ENCODE results near the gene PRRT3.
A peak's percentile ranks its signal among the peaks of the same experiment; 100 is the strongest.

The PRRT3 gene

GRCh38 chr3:9948586-9948985, 3.6 kb downstream of the PRRT3 start:
- H3K9me3 ChIP-seq (ENCODE audit: control extremely low read depth in 1 of 5, control insufficient read depth in 4 of 5, insufficient read depth in 2 of 5, low read depth in 1 of 5, low read length in 4 of 5): no peaks in the 10 kb centered on the region
- DNase-seq: no peak
- H3K36me3 ChIP-seq (ENCODE audit: control insufficient read depth in 4 of 4, insufficient read depth in 4 of 4, low read length in 3 of 4): peaks cover 0 to 41% (median 16%) of the 10 kb centered on the region in 4 experiments
- H3K27ac ChIP-seq (ENCODE audit: insufficient read depth in 1 of 2, low read depth in 1 of 2, low read length in 2 of 2, poor library complexity in 1 of 2, severe bottlenecking in 2 of 2): no peak overlapping the region
- POLR2A ChIA-PET: no interaction called here
- WGBS (ENCODE audit: insufficient coverage): 100% methylated on average over 1 of the region's 3 CpGs
- CTCF ChIA-PET: interaction anchor here (3.0 kb wide), 1 partner anchor 15 kb away, joined by 15 read pairs; the partner anchor contains the start of gene CRELD1
- peaks cover 9 to 39% (median 20%) of the 10 kb centered on the region in 4 experiments for H3K4me1 ChIP-seq (ENCODE audit: control extremely low read depth in 1 of 4, control insufficient read depth in 4 of 4, insufficient read depth in 4 of 4, low read length in 3 of 4)
- no peak overlapping the region for H3K4me3 ChIP-seq (ENCODE audit: control insufficient read depth in 1 of 7, extremely low read depth in 1 of 7, insufficient read depth in 4 of 7, low read depth in 2 of 7, low read length in 6 of 7)
- no peaks in the 10 kb centered on the region for H3K27me3 ChIP-seq (replicated peaks in 2 of 5; ENCODE audit: control insufficient read depth in 4 of 5, insufficient read depth in 5 of 5, low read length in 4 of 5)

GRCh38 chr3:9947025-9947995, 4.9 kb downstream of the PRRT3 start:
- POLR2A ChIA-PET: interaction anchor here (0.6 to 3.3 kb wide), 2 partner anchors 14 to 79 kb away, joined by 4 to 21 read pairs; partner anchors contain the start of gene CRELD1
- Histone ChIP-seq H3K4me1 (ENCODE audit: control extremely low read depth in 1 of 4, control insufficient read depth in 4 of 4, insufficient read depth in 4 of 4, low read length in 3 of 4) (peaks cover 9 to 39% (median 19%) of the 10 kb centered on the region in 4 experiments), H3K4me3 (ENCODE audit: control insufficient read depth in 1 of 7, extremely low read depth in 1 of 7, insufficient read depth in 4 of 7, low read depth in 2 of 7, low read length in 6 of 7) (peak overlapping the region in 1 of 7 experiments; percentile 71), H3K27ac (ENCODE audit: insufficient read depth in 1 of 2, low read depth in 1 of 2, low read length in 2 of 2, poor library complexity in 1 of 2, severe bottlenecking in 2 of 2) (no peak overlapping the region), H3K9me3 (ENCODE audit: control extremely low read depth in 1 of 5, control insufficient read depth in 4 of 5, insufficient read depth in 2 of 5, low read depth in 1 of 5, low read length in 4 of 5) (no peaks in the 10 kb centered on the region), H3K36me3 (ENCODE audit: control insufficient read depth in 4 of 4, insufficient read depth in 4 of 4, low read length in 3 of 4) (peaks cover 0 to 45% (median 21%) of the 10 kb centered on the region in 4 experiments), H3K27me3 (replicated peaks in 2 of 5; ENCODE audit: control insufficient read depth in 4 of 5, insufficient read depth in 5 of 5, low read length in 4 of 5) (no peaks in the 10 kb centered on the region)
- DNase-seq: peak in 2 of 3 donors; percentile 7 to 17
- WGBS (ENCODE audit: insufficient coverage): 95% methylated on average over 64 of the region's 86 CpGs
- CTCF ChIA-PET: interaction anchor here (0.8 to 3.0 kb wide), 9 partner anchors 8 to 220 kb away, joined by 3 to 19 read pairs (median 4); partner anchors contain the start of gene CRELD1

GRCh38 chr3:9946112-9947024, 5.8 kb downstream of the PRRT3 start:
- Histone ChIP-seq H3K27ac (ENCODE audit: insufficient read depth in 1 of 2, low read depth in 1 of 2, low read length in 2 of 2, poor library complexity in 1 of 2, severe bottlenecking in 2 of 2) (peak overlapping the region in 1 of 2 experiments; percentile 34), H3K36me3 (ENCODE audit: control insufficient read depth in 4 of 4, insufficient read depth in 4 of 4, low read length in 3 of 4) (peaks cover 0 to 47% (median 21%) of the 10 kb centered on the region in 4 experiments), H3K4me1 (ENCODE audit: control extremely low read depth in 1 of 4, control insufficient read depth in 4 of 4, insufficient read depth in 4 of 4, low read length in 3 of 4) (peaks cover 8 to 31% (median 13%) of the 10 kb centered on the region in 4 experiments), H3K9me3 (ENCODE audit: control extremely low read depth in 1 of 5, control insufficient read depth in 4 of 5, insufficient read depth in 2 of 5, low read depth in 1 of 5, low read length in 4 of 5) (no peaks in the 10 kb centered on the region), H3K27me3 (replicated peaks in 2 of 5; ENCODE audit: control insufficient read depth in 4 of 5, insufficient read depth in 5 of 5, low read length in 4 of 5) (no peaks in the 10 kb centered on the region), H3K4me3 (ENCODE audit: control insufficient read depth in 1 of 7, extremely low read depth in 1 of 7, insufficient read depth in 4 of 7, low read depth in 2 of 7, low read length in 6 of 7) (peak overlapping the region; percentile 19 to 71 (median 49))
- POLR2A ChIA-PET: interaction anchor here (3.3 kb wide), 1 partner anchor 13 kb away, joined by 21 read pairs; the partner anchor contains the start of gene CRELD1
- DNase-seq: peak; percentile 87 to 94 (median 93)
- WGBS (ENCODE audit: insufficient coverage): 43% methylated on average over 86 of the region's 90 CpGs
- CTCF ChIA-PET: interaction anchor here (0.6 to 1.7 kb wide), 12 partner anchors 8 to 219 kb away, joined by 3 to 19 read pairs (median 3); partner anchors contain the start of gene CRELD1

GRCh38 chr3:9945358-9945757, 6.8 kb downstream of the PRRT3 start:
- ChIA-PET POLR2A (interaction anchor here (3.3 kb wide), 1 partner anchor 12 kb away, joined by 21 read pairs; the partner anchor contains the start of gene CRELD1), CTCF (interaction anchor here (0.8 to 1.7 kb wide), 2 partner anchors 10 to 13 kb away, joined by 3 to 19 read pairs; partner anchors contain the start of gene CRELD1)
- H3K27ac ChIP-seq (ENCODE audit: insufficient read depth in 1 of 2, low read depth in 1 of 2, low read length in 2 of 2, poor library complexity in 1 of 2, severe bottlenecking in 2 of 2): no peak overlapping the region
- peaks cover 0 to 53% (median 27%) of the 10 kb centered on the region in 4 experiments for H3K36me3 ChIP-seq (ENCODE audit: control insufficient read depth in 4 of 4, insufficient read depth in 4 of 4, low read length in 3 of 4)
- no peaks in the 10 kb centered on the region for H3K9me3 ChIP-seq (ENCODE audit: control extremely low read depth in 1 of 5, control insufficient read depth in 4 of 5, insufficient read depth in 2 of 5, low read depth in 1 of 5, low read length in 4 of 5)
- H3K4me1 ChIP-seq (ENCODE audit: control extremely low read depth in 1 of 4, control insufficient read depth in 4 of 4, insufficient read depth in 4 of 4, low read length in 3 of 4): peaks cover 0 to 22% (median 6%) of the 10 kb centered on the region in 4 experiments
- DNase-seq: no peak
- WGBS (ENCODE audit: insufficient coverage): 93% methylated on average over 9 of the region's 10 CpGs
- no peaks in the 10 kb centered on the region for H3K27me3 ChIP-seq (replicated peaks in 2 of 5; ENCODE audit: control insufficient read depth in 4 of 5, insufficient read depth in 5 of 5, low read length in 4 of 5)
- H3K4me3 ChIP-seq (ENCODE audit: control insufficient read depth in 1 of 7, extremely low read depth in 1 of 7, insufficient read depth in 4 of 7, low read depth in 2 of 7, low read length in 6 of 7): no peak overlapping the region

- ChIA-PET POLR2A (interaction anchor here (0.5 to 3.3 kb wide), 2 partner anchors 11 to 315 kb away, joined by 4 to 21 read pairs; partner anchors contain the start of gene CRELD1), CTCF (interaction anchor here (0.6 to 1.2 kb wide), 3 partner anchors 9 to 39 kb away, joined by 3 read pairs; no protein-coding TSS in a partner anchor)
- 96% methylated on average over 7 of the region's 11 CpGs for WGBS (ENCODE audit: insufficient coverage)
These were observed 7.9 kb downstream of the PRRT3 start for GRCh38 chr3:9944271-9944670.

More at GRCh38 chr3:9944271-9944670, 7.9 kb downstream of the PRRT3 start:
- no peak for DNase-seq
- Histone ChIP-seq H3K36me3 (ENCODE audit: control insufficient read depth in 4 of 4, insufficient read depth in 4 of 4, low read length in 3 of 4) (peaks cover 0 to 50% (median 22%) of the 10 kb centered on the region in 4 experiments), H3K4me1 (ENCODE audit: control extremely low read depth in 1 of 4, control insufficient read depth in 4 of 4, insufficient read depth in 4 of 4, low read length in 3 of 4) (peaks cover 0 to 19% (median 6%) of the 10 kb centered on the region in 4 experiments), H3K27me3 (replicated peaks in 2 of 5; ENCODE audit: control insufficient read depth in 4 of 5, insufficient read depth in 5 of 5, low read length in 4 of 5) (no peaks in the 10 kb centered on the region), H3K4me3 (ENCODE audit: control insufficient read depth in 1 of 7, extremely low read depth in 1 of 7, insufficient read depth in 4 of 7, low read depth in 2 of 7, low read length in 6 of 7) (no peak overlapping the region), H3K27ac (ENCODE audit: insufficient read depth in 1 of 2, low read depth in 1 of 2, low read length in 2 of 2, poor library complexity in 1 of 2, severe bottlenecking in 2 of 2) (no peak overlapping the region), H3K9me3 (ENCODE audit: control extremely low read depth in 1 of 5, control insufficient read depth in 4 of 5, insufficient read depth in 2 of 5, low read depth in 1 of 5, low read length in 4 of 5) (no peaks in the 10 kb centered on the region)

Data from common myeloid progenitor, CD34-positive (primary cell).